Loucy (cell line): ENCODE measurements around the gene ORAI3.

Experiments used
- H2AFZ ChIP-seq: fragments of 200-600 bp; sonication (generic); 2 replicates; pipeline ENCODE4 v1.6.0; 2016; ENCODE audit warnings: antibody characterized with exemption, mild to moderate bottlenecking, low read length, moderate library complexity
- H3F3A ChIP-seq: fragments of 200-600 bp; 2 replicates; pipeline ENCODE4 v1.6.0; 2016; ENCODE audit warnings: antibody characterized with exemption, low read depth, mild to moderate bottlenecking
- H3K27me3 ChIP-seq: fragments of 200-600 bp; sonication (generic); 2 replicates; pipeline ENCODE4 v1.6.1; 2014; ENCODE audit warnings: low read length, mild to moderate bottlenecking; ENCODE audit not compliant: insufficient read depth, poor library complexity, severe bottlenecking
- H3K36me3 ChIP-seq: fragments of 200-600 bp; sonication (generic); 2 replicates; pipeline ENCODE4 v1.6.1; 2016; ENCODE audit warnings: low read length; ENCODE audit not compliant: insufficient read depth
- H3K4me1 ChIP-seq: fragments of 200-600 bp; sonication (generic); 2 replicates; pipeline ENCODE4 v1.5.1; 2014; ENCODE audit warnings: low read length, mild to moderate bottlenecking; ENCODE audit not compliant: insufficient read depth, poor library complexity, severe bottlenecking
- H3K4me2 ChIP-seq: fragments of 200-600 bp; sonication (generic); 2 replicates; pipeline ENCODE4 v1.6.0; 2014; ENCODE audit warnings: antibody characterized with exemption, low read length, low read depth, mild to moderate bottlenecking; ENCODE audit not compliant: poor library complexity, severe bottlenecking
- H3K4me3 ChIP-seq: fragments of 200-600 bp; sonication (generic); 2 replicates; pipeline ENCODE4 v1.5.1; 2014; ENCODE audit warnings: low read length, mild to moderate bottlenecking, mixed read lengths; ENCODE audit not compliant: poor library complexity, severe bottlenecking
- H3K79me2 ChIP-seq: fragments of 200-600 bp; sonication (generic); 2 replicates; pipeline ENCODE4 v1.6.1; 2014; ENCODE audit warnings: low read length; ENCODE audit not compliant: insufficient read depth
- H3K9ac ChIP-seq: fragments of 200-600 bp; sonication (generic); 2 replicates; pipeline ENCODE4 v1.6.0; 2014; ENCODE audit warnings: mild to moderate bottlenecking, low read depth, low read length, moderate library complexity; ENCODE audit not compliant: poor library complexity, severe bottlenecking
- H3K9me2 ChIP-seq: fragments of 200-600 bp; sonication (generic); replicated peaks from 2 replicates; pipeline ENCODE4 v1.6.1; 2016; ENCODE audit warnings: low read depth, low read length, mixed read lengths
- H3K9me3 ChIP-seq: fragments of 200-600 bp; sonication (generic); 2 replicates; pipeline ENCODE4 v1.6.1; 2014; ENCODE audit warnings: mild to moderate bottlenecking, antibody characterized with exemption, low read length, low read depth; ENCODE audit not compliant: insufficient read depth
- H4K20me1 ChIP-seq: fragments of 200-600 bp; sonication (generic); 2 replicates; pipeline ENCODE4 v1.6.0; 2014; ENCODE audit warnings: antibody characterized with exemption, low read length, mild to moderate bottlenecking; ENCODE audit not compliant: insufficient read depth, poor library complexity, severe bottlenecking
- CTCF ChIP-seq: fragments of 200-600 bp; sonication (generic); conservative IDR thresholded peaks from 2 replicates; pipeline ENCODE4 v1.5.1; 2014; ENCODE audit warnings: mild to moderate bottlenecking, antibody characterized with exemption, low read length
- EZH2phosphoT487 ChIP-seq: fragments of 200-600 bp; IDR thresholded peaks from 2 replicates; pipeline ENCODE4 v1.6.1; 2018; ENCODE audit warnings: antibody characterized with exemption, mild to moderate bottlenecking, moderate library complexity, borderline replicate concordance

Gene ORAI3

GRCh38 chr16:30991052-30991451, 42.2 kb downstream of the ORAI3 start:
- no peaks in the 10 kb centered on the region for H3K36me3 ChIP-seq
- H3K27me3 ChIP-seq, result no peaks in the 10 kb centered on the region
- no peaks in the 10 kb centered on the region for H4K20me1 ChIP-seq
- no peak overlapping the region for H3K4me2 ChIP-seq
- H3K9me2 ChIP-seq, result no peaks in the 10 kb centered on the region
- peaks cover 3% of the 10 kb centered on the region for H3K4me1 ChIP-seq
- H3F3A ChIP-seq, result no peaks in the 10 kb centered on the region
- no peak overlapping the region for H2AFZ ChIP-seq
- H3K9ac ChIP-seq, result no peak overlapping the region
- TF ChIP-seq EZH2phosphoT487 (no peak), CTCF (no peak)
- no peaks in the 10 kb centered on the region for H3K9me3 ChIP-seq
- no peaks in the 10 kb centered on the region for H3K79me2 ChIP-seq
- H3K4me3 ChIP-seq, result no peak overlapping the region

GRCh38 chr16:30992276-30992780, 43.5 kb downstream of the ORAI3 start:
- H3K4me3 ChIP-seq, result no peak overlapping the region
- H4K20me1 ChIP-seq, result no peaks in the 10 kb centered on the region
- H3K4me2 ChIP-seq, result no peak overlapping the region
- no peaks in the 10 kb centered on the region for H3K79me2 ChIP-seq
- no peaks in the 10 kb centered on the region for H3K27me3 ChIP-seq
- no peaks in the 10 kb centered on the region for H3K9me2 ChIP-seq
- no peak overlapping the region for H3K9ac ChIP-seq
- H3K4me1 ChIP-seq, result peaks cover 3% of the 10 kb centered on the region
- no peaks in the 10 kb centered on the region for H3F3A ChIP-seq
- no peaks in the 10 kb centered on the region for H3K36me3 ChIP-seq
- no peak overlapping the region for H2AFZ ChIP-seq
- no peak for TF ChIP-seq EZH2phosphoT487
- no peak for TF ChIP-seq CTCF
- H3K9me3 ChIP-seq, result no peaks in the 10 kb centered on the region

- no peak for TF ChIP-seq EZH2phosphoT487
- TF ChIP-seq CTCF, result no peak
Observed at GRCh38 chr16:30992931-30993816, 44.3 kb downstream of the ORAI3 start.

More at GRCh38 chr16:30992931-30993816, 44.3 kb downstream of the ORAI3 start:
- no peaks in the 10 kb centered on the region for H4K20me1 ChIP-seq
- H3K9ac ChIP-seq, result no peak overlapping the region
- H3K36me3 ChIP-seq, result no peaks in the 10 kb centered on the region
- H3K4me2 ChIP-seq, result no peak overlapping the region
- no peaks in the 10 kb centered on the region for H3F3A ChIP-seq
- H3K79me2 ChIP-seq, result no peaks in the 10 kb centered on the region
- H2AFZ ChIP-seq, result no peak overlapping the region; the same call in 1 of the 2 replicates
- H3K9me3 ChIP-seq, result no peaks in the 10 kb centered on the region
- H3K4me1 ChIP-seq, result peaks cover 3% of the 10 kb centered on the region
- H3K9me2 ChIP-seq, result no peaks in the 10 kb centered on the region
- no peaks in the 10 kb centered on the region for H3K27me3 ChIP-seq
- H3K4me3 ChIP-seq, result no peak overlapping the region
